ENCODE data around the gene ABCD1. TPM values are rescaled to one million over a fixed set of nuclear protein-coding genes. Genes with fewer than 3 reads are reported as not detected.

Gene ABCD1
- total RNA-seq, 4 donors from 2014 or later: 19.9 to 54.6 (median 34.5) TPM

- Histone ChIP-seq H3K36me3 (peaks cover 0 to 3% of the 10 kb centered on the region in 2 donors), H3K27me3 (no peaks in the 10 kb centered on the region), H3K4me1 (peaks cover 13 to 23% of the 10 kb centered on the region in 2 donors), H3K4me3 (no peak overlapping the region), H3K9me3 (no peaks in the 10 kb centered on the region), H3K27ac (no peak overlapping the region)
- TF ChIP-seq POLR2A (IDR thresholded peaks at IDR 0.05): no peak
- TF ChIP-seq CTCF (IDR thresholded peaks at IDR 0.05 in 4 of 5, conservative IDR thresholded peaks at IDR 0.05 in 1 of 5): no peak
- no peak for ATAC-seq
- DNase-seq: no peak
- intact Hi-C loops (cut with DNase I; ENCODE audit: low total_unique reads): no loop called here
- in situ Hi-C loops (cut with MboI; ENCODE audit: low sequenced_read_pairs in 4 of 4): no loop called here
These were observed 6.6 kb downstream of the ABCD1 start for GRCh38 chrX:153731117-153731844.

- in situ Hi-C loops (cut with MboI; ENCODE audit: low sequenced_read_pairs in 4 of 4): no loop called here
These were observed 7.2 kb downstream of the ABCD1 start for GRCh38 chrX:153731845-153732215.

GRCh38 chrX:153732401-153732800 lies 7.7 kb downstream of the ABCD1 start:
- TF ChIP-seq POLR2A (IDR thresholded peaks at IDR 0.05) (no peak), CTCF (IDR thresholded peaks at IDR 0.05 in 4 of 5, conservative IDR thresholded peaks at IDR 0.05 in 1 of 5) (no peak)
- H3K9me3 ChIP-seq: no peaks in the 10 kb centered on the region
- DNase-seq: no peak

More at GRCh38 chrX:153731845-153732215, 7.2 kb downstream of the ABCD1 start:
- no peak for ATAC-seq
- Histone ChIP-seq H3K27me3 (no peaks in the 10 kb centered on the region), H3K27ac (no peak overlapping the region), H3K4me3 (no peak overlapping the region), H3K36me3 (peaks cover 0 to 9% of the 10 kb centered on the region in 2 donors), H3K4me1 (peaks cover 11 to 17% of the 10 kb centered on the region in 2 donors), H3K9me3 (no peaks in the 10 kb centered on the region)
- TF ChIP-seq POLR2A (IDR thresholded peaks at IDR 0.05): no peak
- no peak for TF ChIP-seq CTCF (IDR thresholded peaks at IDR 0.05 in 4 of 5, conservative IDR thresholded peaks at IDR 0.05 in 1 of 5)
- DNase-seq: no peak
- intact Hi-C loops (cut with DNase I; ENCODE audit: low total_unique reads): no loop called here

GRCh38 chrX:153733651-153734240 lies 9.1 kb downstream of the ABCD1 start:
- no peaks in the 10 kb centered on the region for H3K4me1 ChIP-seq
- no peaks in the 10 kb centered on the region for H3K27me3 ChIP-seq
- H3K36me3 ChIP-seq: peaks cover 0 to 14% of the 10 kb centered on the region in 2 donors
- no peaks in the 10 kb centered on the region for H3K9me3 ChIP-seq
- in situ Hi-C loops (cut with MboI; ENCODE audit: low sequenced_read_pairs in 4 of 4) (no loop called here), intact Hi-C loops (cut with DNase I; ENCODE audit: low total_unique reads) (no loop called here)
- DNase-seq (no peak), ATAC-seq (no peak)
- TF ChIP-seq POLR2A (IDR thresholded peaks at IDR 0.05) (no peak), CTCF (IDR thresholded peaks at IDR 0.05 in 4 of 5, conservative IDR thresholded peaks at IDR 0.05 in 1 of 5) (no peak)
- H3K4me3 ChIP-seq: no peak overlapping the region
- H3K27ac ChIP-seq: no peak overlapping the region

More at GRCh38 chrX:153732401-153732800, 7.7 kb downstream of the ABCD1 start:
- in situ Hi-C loops (cut with MboI; ENCODE audit: low sequenced_read_pairs in 4 of 4): no loop called here
- H3K4me1 ChIP-seq: peaks cover 5 to 12% of the 10 kb centered on the region in 2 donors
- no peak overlapping the region for H3K27ac ChIP-seq
- no peak overlapping the region for H3K4me3 ChIP-seq
- H3K27me3 ChIP-seq: no peaks in the 10 kb centered on the region
- H3K36me3 ChIP-seq: peaks cover 0 to 14% of the 10 kb centered on the region in 2 donors
- ATAC-seq: no peak
- intact Hi-C loops (cut with DNase I; ENCODE audit: low total_unique reads): no loop called here
